Calu3 (cell line): ENCODE data around the gene INSIG1. TPM values are rescaled to one million over a fixed set of nuclear protein-coding genes. Genes with fewer than 3 reads are reported as not detected.

Source experiments
- BruUV-seq: library from RNA; stranded (reverse); fragments of 400-500 nt; replicated peaks from 2 replicates; lab custom pipeline; 2021; lab: Mats Ljungman, UMichigan
- CTCF ChIA-PET: fragments of 300-600 bp; sonication (Branson Sonifier 250); formaldehyde crosslinking; loops from one replicate; lab custom pipeline; 2022; ENCODE audit warnings: antibody characterized with exemption; lab: Charles Lee
- DNase-seq: peaks from one replicate; pipeline ENCODE4 v3.0.0; 2022
- H3K27ac Mint-ChIP-seq: one replicate; pipeline ENCODE4 v1.8.0; 2022; ENCODE audit warnings: mixed read lengths; ENCODE audit not compliant: unreplicated experiment
- H3K27me3 Mint-ChIP-seq: one replicate; pipeline ENCODE4 v1.8.0; 2022; ENCODE audit warnings: mixed read lengths; ENCODE audit not compliant: unreplicated experiment
- H3K36me3 Mint-ChIP-seq: one replicate; pipeline ENCODE4 v1.8.0; 2022; ENCODE audit warnings: mild to moderate bottlenecking, moderate library complexity, mixed read lengths; ENCODE audit not compliant: insufficient read depth, unreplicated experiment
- H3K4me1 Mint-ChIP-seq: one replicate; pipeline ENCODE4 v1.8.0; 2022; ENCODE audit warnings: mild to moderate bottlenecking, low read depth, mixed read lengths; ENCODE audit not compliant: unreplicated experiment
- H3K4me3 Mint-ChIP-seq: one replicate; pipeline ENCODE4 v1.8.0; 2022; ENCODE audit warnings: mild to moderate bottlenecking, low read depth, moderate library complexity, mixed read lengths; ENCODE audit not compliant: unreplicated experiment
- H3K9me3 Mint-ChIP-seq: one replicate; pipeline ENCODE4 v1.8.0; 2022; ENCODE audit warnings: low read depth, mixed read lengths; ENCODE audit not compliant: unreplicated experiment
- CTCF ChIP-seq: fragments of 200-600 bp; IDR thresholded peaks from one replicate; pipeline ENCODE4 v1.8.0; 2022; ENCODE audit warnings: antibody characterized with exemption; ENCODE audit not compliant: unreplicated experiment
- intact Hi-C: fragments of 100-400 bp; cut with micrococcal nuclease; formaldehyde crosslinking; loops from one replicate; pipeline ENCODE4 v1.10.0; 2022; ENCODE audit not compliant: unreplicated experiment
- total RNA-seq: library from RNA; stranded (reverse); gene quantifications from 2 replicates; pipeline ENCODE4 v1.2.3, GENCODE V29; 2022

INSIG1 gene
- total RNA-seq, 1 experiment from 2014 or later: 71.3 TPM

- H3K4me1 Mint-ChIP-seq: no peaks in the 10 kb centered on the region
Observed at GRCh38 chr7:155263051-155263450, 34.6 kb upstream of the INSIG1 start.

GRCh38 chr7:155263581-155264143, 34.0 kb upstream of the INSIG1 start:
- no peaks in the 10 kb centered on the region for H3K9me3 Mint-ChIP-seq
- CTCF ChIA-PET: no interaction called here
- intact Hi-C loops: no loop called here
- no peaks in the 10 kb centered on the region for H3K27me3 Mint-ChIP-seq
- no peak overlapping the region for H3K4me3 Mint-ChIP-seq
- no peaks in the 10 kb centered on the region for H3K4me1 Mint-ChIP-seq
- H3K27ac Mint-ChIP-seq: no peak overlapping the region
- no peak for TF ChIP-seq CTCF
- H3K36me3 Mint-ChIP-seq: no peaks in the 10 kb centered on the region
- no peak for DNase-seq
- BruUV-seq: no TSS peak

More at GRCh38 chr7:155263051-155263450, 34.6 kb upstream of the INSIG1 start:
- Mint-ChIP-seq H3K9me3 (no peaks in the 10 kb centered on the region), H3K27me3 (no peaks in the 10 kb centered on the region), H3K36me3 (no peaks in the 10 kb centered on the region), H3K4me3 (no peak overlapping the region), H3K27ac (no peak overlapping the region)
- CTCF ChIA-PET: no interaction called here
- no TSS peak for BruUV-seq
- intact Hi-C loops: no loop called here
- DNase-seq: no peak
- no peak for TF ChIP-seq CTCF

- H3K27ac Mint-ChIP-seq: no peak overlapping the region
- no peaks in the 10 kb centered on the region for H3K4me1 Mint-ChIP-seq
- no peaks in the 10 kb centered on the region for H3K9me3 Mint-ChIP-seq
- H3K27me3 Mint-ChIP-seq: no peaks in the 10 kb centered on the region
- no peak for TF ChIP-seq CTCF
- no TSS peak for BruUV-seq
- H3K4me3 Mint-ChIP-seq: no peak overlapping the region
- H3K36me3 Mint-ChIP-seq: no peaks in the 10 kb centered on the region
- intact Hi-C loops: no loop called here
- no peak for DNase-seq
- CTCF ChIA-PET: interaction anchor here (0.6 kb wide), 2 partner anchors 55 to 85 kb away, joined by 3 to 8 read pairs; no protein-coding TSS in a partner anchor
Observed at GRCh38 chr7:155265144-155265543, 32.5 kb upstream of the INSIG1 start.

GRCh38 chr7:155265961-155266360, 31.7 kb upstream of the INSIG1 start:
- no TSS peak for BruUV-seq
- Mint-ChIP-seq H3K4me1 (no peaks in the 10 kb centered on the region), H3K27ac (no peak overlapping the region), H3K9me3 (no peaks in the 10 kb centered on the region), H3K27me3 (no peaks in the 10 kb centered on the region), H3K36me3 (no peaks in the 10 kb centered on the region), H3K4me3 (no peak overlapping the region)
- intact Hi-C loops: no loop called here
- DNase-seq: no peak
- no peak for TF ChIP-seq CTCF
- CTCF ChIA-PET: interaction anchor here (0.6 kb wide), 1 partner anchor 56 kb away, joined by 8 read pairs; no protein-coding TSS in a partner anchor
